ENCODE measurements around the gene RNF10.

The RNF10 gene

GRCh38 chr12:120495731-120496412, 38.3 kb upstream of the RNF10 start, which contains the start of gene DYNLL1:
Gene DYNLL1 (plus strand): TSS chr12:120496113. CDS start chr12:120496422, 309 bp downstream.
- Histone ChIP-seq H3K4me3 (replicated peaks; ENCODE audit: insufficient read depth, low read length) (peak within 1 kb of the TSS; percentile 97), H3K27ac (replicated peaks) (peak within 1 kb of the TSS; percentile 78), H3K27me3 (ENCODE audit: insufficient read depth, poor library complexity, severe bottlenecking) (no peaks in the 10 kb centered on the region)
- TF ChIP-seq, protein P1, sequence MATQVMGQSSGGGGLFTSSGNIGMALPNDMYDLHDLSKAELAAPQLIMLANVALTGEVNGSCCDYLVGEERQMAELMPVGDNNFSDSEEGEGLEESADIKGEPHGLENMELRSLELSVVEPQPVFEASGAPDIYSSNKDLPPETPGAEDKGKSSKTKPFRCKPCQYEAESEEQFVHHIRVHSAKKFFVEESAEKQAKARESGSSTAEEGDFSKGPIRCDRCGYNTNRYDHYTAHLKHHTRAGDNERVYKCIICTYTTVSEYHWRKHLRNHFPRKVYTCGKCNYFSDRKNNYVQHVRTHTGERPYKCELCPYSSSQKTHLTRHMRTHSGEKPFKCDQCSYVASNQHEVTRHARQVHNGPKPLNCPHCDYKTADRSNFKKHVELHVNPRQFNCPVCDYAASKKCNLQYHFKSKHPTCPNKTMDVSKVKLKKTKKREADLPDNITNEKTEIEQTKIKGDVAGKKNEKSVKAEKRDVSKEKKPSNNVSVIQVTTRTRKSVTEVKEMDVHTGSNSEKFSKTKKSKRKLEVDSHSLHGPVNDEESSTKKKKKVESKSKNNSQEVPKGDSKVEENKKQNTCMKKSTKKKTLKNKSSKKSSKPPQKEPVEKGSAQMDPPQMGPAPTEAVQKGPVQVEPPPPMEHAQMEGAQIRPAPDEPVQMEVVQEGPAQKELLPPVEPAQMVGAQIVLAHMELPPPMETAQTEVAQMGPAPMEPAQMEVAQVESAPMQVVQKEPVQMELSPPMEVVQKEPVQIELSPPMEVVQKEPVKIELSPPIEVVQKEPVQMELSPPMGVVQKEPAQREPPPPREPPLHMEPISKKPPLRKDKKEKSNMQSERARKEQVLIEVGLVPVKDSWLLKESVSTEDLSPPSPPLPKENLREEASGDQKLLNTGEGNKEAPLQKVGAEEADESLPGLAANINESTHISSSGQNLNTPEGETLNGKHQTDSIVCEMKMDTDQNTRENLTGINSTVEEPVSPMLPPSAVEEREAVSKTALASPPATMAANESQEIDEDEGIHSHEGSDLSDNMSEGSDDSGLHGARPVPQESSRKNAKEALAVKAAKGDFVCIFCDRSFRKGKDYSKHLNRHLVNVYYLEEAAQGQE (IDR thresholded peaks at IDR 0.05; ENCODE audit: insufficient replicate concordance, low read depth) = peak; percentile 50
- TF ChIP-seq POLR2AphosphoS5 (IDR thresholded peaks at IDR 0.05; ENCODE audit: low read depth) (peak; percentile 93), GABPA (IDR thresholded peaks at IDR 0.05; ENCODE audit: low read depth) (no peak)
- peak; percentile 95 to 96 for DNase-seq (ENCODE audit: low read depth in 1 of 2, low spot score in 1 of 2)

GRCh38 chr12:120496413-120497340, 37.5 kb upstream of the RNF10 start:
- TF ChIP-seq POLR2AphosphoS5 (IDR thresholded peaks at IDR 0.05; ENCODE audit: low read depth) (no peak), SPI1 (IDR thresholded peaks at IDR 0.05; ENCODE audit: borderline replicate concordance, low read depth) (no peak), GABPA (IDR thresholded peaks at IDR 0.05; ENCODE audit: low read depth) (no peak)
- TF ChIP-seq, protein P1 (IDR thresholded peaks at IDR 0.05; ENCODE audit: insufficient replicate concordance, low read depth) = no peak
- TF ChIP-seq, protein P2, sequence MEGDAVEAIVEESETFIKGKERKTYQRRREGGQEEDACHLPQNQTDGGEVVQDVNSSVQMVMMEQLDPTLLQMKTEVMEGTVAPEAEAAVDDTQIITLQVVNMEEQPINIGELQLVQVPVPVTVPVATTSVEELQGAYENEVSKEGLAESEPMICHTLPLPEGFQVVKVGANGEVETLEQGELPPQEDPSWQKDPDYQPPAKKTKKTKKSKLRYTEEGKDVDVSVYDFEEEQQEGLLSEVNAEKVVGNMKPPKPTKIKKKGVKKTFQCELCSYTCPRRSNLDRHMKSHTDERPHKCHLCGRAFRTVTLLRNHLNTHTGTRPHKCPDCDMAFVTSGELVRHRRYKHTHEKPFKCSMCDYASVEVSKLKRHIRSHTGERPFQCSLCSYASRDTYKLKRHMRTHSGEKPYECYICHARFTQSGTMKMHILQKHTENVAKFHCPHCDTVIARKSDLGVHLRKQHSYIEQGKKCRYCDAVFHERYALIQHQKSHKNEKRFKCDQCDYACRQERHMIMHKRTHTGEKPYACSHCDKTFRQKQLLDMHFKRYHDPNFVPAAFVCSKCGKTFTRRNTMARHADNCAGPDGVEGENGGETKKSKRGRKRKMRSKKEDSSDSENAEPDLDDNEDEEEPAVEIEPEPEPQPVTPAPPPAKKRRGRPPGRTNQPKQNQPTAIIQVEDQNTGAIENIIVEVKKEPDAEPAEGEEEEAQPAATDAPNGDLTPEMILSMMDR (IDR thresholded peaks at IDR 0.05; ENCODE audit: insufficient read depth, low read length) = no peak
- H3K27ac ChIP-seq (replicated peaks) = peak overlapping the region; percentile 78
- peak; percentile 61 to 66 for DNase-seq (ENCODE audit: low read depth in 1 of 2, low spot score in 1 of 2)
- peak overlapping the region; percentile 97 for H3K4me3 ChIP-seq (replicated peaks; ENCODE audit: insufficient read depth, low read length)
- H3K27me3 ChIP-seq (ENCODE audit: insufficient read depth, poor library complexity, severe bottlenecking) = no peaks in the 10 kb centered on the region

GRCh38 chr12:120497524-120498150, 36.5 kb upstream of the RNF10 start:
- DNase-seq (ENCODE audit: low read depth in 1 of 2, low spot score in 1 of 2) = no peak
- H3K27ac ChIP-seq (replicated peaks) = no peak overlapping the region
- TF ChIP-seq, protein P1 (IDR thresholded peaks at IDR 0.05; ENCODE audit: insufficient replicate concordance, low read depth) = no peak
- TF ChIP-seq POLR2AphosphoS5 (IDR thresholded peaks at IDR 0.05; ENCODE audit: low read depth) (no peak), SPI1 (IDR thresholded peaks at IDR 0.05; ENCODE audit: borderline replicate concordance, low read depth) (no peak), GABPA (IDR thresholded peaks at IDR 0.05; ENCODE audit: low read depth) (no peak)
- TF ChIP-seq, protein P2 (IDR thresholded peaks at IDR 0.05; ENCODE audit: insufficient read depth, low read length) = no peak
- H3K4me3 ChIP-seq (replicated peaks; ENCODE audit: insufficient read depth, low read length) = peak overlapping the region; percentile 97
- no peaks in the 10 kb centered on the region for H3K27me3 ChIP-seq (ENCODE audit: insufficient read depth, poor library complexity, severe bottlenecking)

Data from HL-60 (cell line).